Nephron (organoid): ENCODE results near the gene TBCC.

Experiments used
- H3K27ac Mint-ChIP-seq, 3 experiments: 2 replicates each; pipeline ENCODE4 v1.8.0; 2020; ENCODE audit warnings: mixed read lengths in 3 of 3, mild to moderate bottlenecking in 2 of 3, moderate library complexity in 1 of 3
- H3K27me3 Mint-ChIP-seq: 2 replicates; pipeline ENCODE4 v1.8.0; 2021; ENCODE audit warnings: low read depth, mild to moderate bottlenecking, moderate library complexity, mixed read lengths
- H3K36me3 Mint-ChIP-seq: 2 replicates; pipeline ENCODE4 v1.8.0; 2020; ENCODE audit warnings: low read depth, mixed read lengths
- H3K4me1 Mint-ChIP-seq: 2 replicates; pipeline ENCODE4 v1.8.0; 2020; ENCODE audit warnings: mixed read lengths
- H3K4me3 Mint-ChIP-seq, 3 experiments: 2 replicates each; pipeline ENCODE4 v1.8.0; 2020; ENCODE audit warnings: mild to moderate bottlenecking in 3 of 3, mixed read lengths in 3 of 3, moderate library complexity in 2 of 3
- H3K9me3 Mint-ChIP-seq: 2 replicates; pipeline ENCODE4 v1.8.0; 2020; ENCODE audit warnings: mixed read lengths
- CTCF ChIP-seq, 3 experiments: fragments of 200-600 bp; sonication (generic); IDR thresholded peaks; one replicate each; pipeline ENCODE4 v1.5.0; 2021; ENCODE audit warnings: antibody characterized with exemption in 3 of 3; ENCODE audit not compliant: unreplicated experiment in 3 of 3

The TBCC gene

GRCh38 chr6:42782689-42783176 lies 36.8 kb upstream of the TBCC start:
- H3K36me3 Mint-ChIP-seq = no peaks in the 10 kb centered on the region
- peak overlapping the region; percentile 100 for H3K27ac Mint-ChIP-seq
- peak overlapping the region; percentile 93 to 98 (median 97) for H3K4me3 Mint-ChIP-seq
- TF ChIP-seq CTCF (IDR thresholded peaks at IDR 0.05; ENCODE audit: unreplicated experiment in 3 of 3) = no peak
- peaks cover 21% of the 10 kb centered on the region for H3K4me1 Mint-ChIP-seq
- H3K27me3 Mint-ChIP-seq = no peaks in the 10 kb centered on the region
- H3K9me3 Mint-ChIP-seq = no peaks in the 10 kb centered on the region

- no peaks in the 10 kb centered on the region for H3K36me3 Mint-ChIP-seq
- H3K9me3 Mint-ChIP-seq = no peaks in the 10 kb centered on the region
- TF ChIP-seq CTCF (IDR thresholded peaks at IDR 0.05; ENCODE audit: unreplicated experiment in 3 of 3) = no peak
Observed at GRCh38 chr6:42781796-42782688, 36.1 kb upstream of the TBCC start, which contains the start of gene BICRAL. Gene BICRAL, plus strand, starts transcription at chr6:42782052. Its CDS starts 39,971 bp downstream, at chr6:42822023.

GRCh38 chr6:42781546-42781795 lies 35.6 kb upstream of the TBCC start:
- Mint-ChIP-seq H3K9me3 (no peaks in the 10 kb centered on the region), H3K4me1 (peaks cover 31% of the 10 kb centered on the region), H3K36me3 (no peaks in the 10 kb centered on the region), H3K27me3 (no peaks in the 10 kb centered on the region), H3K4me3 (peak overlapping the region; percentile 89 to 98 (median 93)), H3K27ac (peak overlapping the region; percentile 100)
- TF ChIP-seq CTCF (IDR thresholded peaks at IDR 0.05; ENCODE audit: unreplicated experiment in 3 of 3) = no peak

More at GRCh38 chr6:42781796-42782688, 36.1 kb upstream of the TBCC start, which contains the start of gene BICRAL:
- Mint-ChIP-seq H3K27me3 (no peaks in the 10 kb centered on the region), H3K4me3 (peak within 1 kb of the TSS; percentile 93 to 98 (median 97)), H3K4me1 (peaks cover 28% of the 10 kb centered on the region), H3K27ac (peak within 1 kb of the TSS; percentile 100)

- peaks cover 31% of the 10 kb centered on the region for H3K4me1 Mint-ChIP-seq
- peak overlapping the region; percentile 54 to 62 (median 61) for H3K4me3 Mint-ChIP-seq
- no peaks in the 10 kb centered on the region for H3K9me3 Mint-ChIP-seq
- H3K27me3 Mint-ChIP-seq = no peaks in the 10 kb centered on the region
- no peak for TF ChIP-seq CTCF (IDR thresholded peaks at IDR 0.05; ENCODE audit: unreplicated experiment in 3 of 3)
- peak overlapping the region; percentile 59 to 100 (median 62) for H3K27ac Mint-ChIP-seq
- H3K36me3 Mint-ChIP-seq = no peaks in the 10 kb centered on the region
Observed at GRCh38 chr6:42779521-42779920, 33.6 kb upstream of the TBCC start.

GRCh38 chr6:42778122-42778521 lies 32.2 kb upstream of the TBCC start:
- H3K4me3 Mint-ChIP-seq = peak overlapping the region in 1 of 3 experiments; percentile 38
- H3K9me3 Mint-ChIP-seq = no peaks in the 10 kb centered on the region
- H3K27ac Mint-ChIP-seq = peak overlapping the region; percentile 81 to 100 (median 82)
- H3K36me3 Mint-ChIP-seq = no peaks in the 10 kb centered on the region
- no peaks in the 10 kb centered on the region for H3K27me3 Mint-ChIP-seq
- TF ChIP-seq CTCF (IDR thresholded peaks at IDR 0.05; ENCODE audit: unreplicated experiment in 3 of 3) = no peak
- H3K4me1 Mint-ChIP-seq = peaks cover 31% of the 10 kb centered on the region
